ENCODE results near the gene C4B.
"Not testable (repeated sequence)": the region's sequence is repeated elsewhere in the genome, so short reads cannot be mapped to it uniquely, and the experiment has no call there.

Gene C4B

DNA sequence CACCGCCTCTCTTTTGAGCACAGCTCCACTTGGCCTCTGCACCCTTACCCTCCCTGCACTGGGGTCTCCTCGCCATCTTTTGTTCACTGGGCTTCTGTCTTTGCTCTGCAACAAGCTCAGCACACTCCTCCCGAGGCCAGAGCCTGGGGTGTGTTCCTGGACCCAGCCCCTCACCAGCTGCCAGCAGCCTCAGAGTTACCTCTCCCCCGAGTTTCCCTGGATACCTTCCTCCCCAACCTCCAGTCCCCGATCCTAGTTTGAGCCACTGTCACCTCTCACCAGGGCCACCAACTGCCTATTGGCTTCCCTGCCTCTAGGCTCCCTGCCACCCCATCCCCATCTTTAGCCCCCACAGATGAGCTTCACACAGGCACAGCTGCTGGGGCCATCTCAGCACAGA, 36.0 kb downstream of the C4B start:
- DNase-seq (ENCODE audit: low read depth in 2 of 2): no peak

DNA sequence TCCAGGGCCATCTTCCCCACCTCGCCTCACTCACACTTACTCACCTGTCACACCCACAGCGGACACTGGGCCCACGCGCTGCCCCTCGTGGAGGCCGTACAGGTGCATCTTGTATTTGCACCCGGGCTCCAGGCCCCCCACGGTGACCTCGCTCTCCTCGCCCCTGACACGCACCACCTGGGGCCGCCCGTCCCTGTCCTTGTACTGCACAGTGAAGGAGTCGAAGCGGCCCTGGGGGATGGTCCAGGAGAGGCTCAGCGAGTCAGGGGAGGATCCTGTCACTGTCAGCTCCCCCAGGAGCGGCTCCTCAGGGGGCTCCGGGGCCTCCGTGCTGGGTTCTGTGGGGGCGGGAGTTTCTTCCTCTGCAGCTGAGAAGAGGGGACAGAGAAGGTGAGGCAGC, 38.0 kb downstream of the C4B start:
- DNase-seq (ENCODE audit: low read depth in 2 of 2): not testable (repeated sequence)

DNA sequence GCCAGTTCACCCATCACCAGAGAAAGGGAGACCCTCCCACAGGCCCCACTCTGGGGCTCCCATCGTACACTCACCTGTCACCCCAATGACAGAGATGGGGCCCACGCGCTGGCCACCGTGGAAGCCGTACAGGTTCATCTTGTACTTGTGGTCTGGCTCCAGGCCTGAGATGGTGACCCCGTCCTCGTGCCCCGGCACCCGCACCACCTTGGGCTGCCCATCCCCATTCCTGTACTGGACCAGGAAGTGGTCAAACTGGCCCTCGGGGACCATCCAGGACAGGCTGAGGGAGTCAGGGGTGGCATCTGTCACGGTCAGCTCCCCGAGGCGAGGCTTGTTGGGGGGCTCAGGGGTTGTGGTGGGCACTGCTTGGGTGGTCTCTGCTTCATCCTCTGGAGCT, 38.7 kb downstream of the C4B start:
- DNase-seq (ENCODE audit: low read depth in 2 of 2): not testable (repeated sequence)

DNA sequence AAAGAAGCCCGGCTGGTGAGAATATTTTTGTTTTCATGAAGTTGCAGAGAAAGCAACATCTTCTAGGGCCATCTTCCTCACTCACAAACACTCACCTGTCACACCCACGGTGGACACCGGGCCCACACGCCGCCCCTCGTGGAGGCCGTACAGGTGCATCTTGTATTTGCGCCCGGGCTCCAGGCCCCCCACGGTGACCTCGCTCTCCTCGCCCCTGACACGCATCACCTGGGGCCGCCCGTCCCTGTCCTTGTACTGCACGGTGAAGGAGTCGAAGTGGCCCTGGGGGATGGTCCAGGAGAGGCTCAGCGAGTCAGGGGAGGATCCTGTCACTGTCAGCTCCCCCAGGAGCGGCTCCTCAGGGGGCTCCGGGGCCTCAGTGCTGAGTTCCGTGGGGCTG, 41.2 kb downstream of the C4B start:
- DNase-seq (ENCODE audit: low read depth in 2 of 2): not testable (repeated sequence)

DNA sequence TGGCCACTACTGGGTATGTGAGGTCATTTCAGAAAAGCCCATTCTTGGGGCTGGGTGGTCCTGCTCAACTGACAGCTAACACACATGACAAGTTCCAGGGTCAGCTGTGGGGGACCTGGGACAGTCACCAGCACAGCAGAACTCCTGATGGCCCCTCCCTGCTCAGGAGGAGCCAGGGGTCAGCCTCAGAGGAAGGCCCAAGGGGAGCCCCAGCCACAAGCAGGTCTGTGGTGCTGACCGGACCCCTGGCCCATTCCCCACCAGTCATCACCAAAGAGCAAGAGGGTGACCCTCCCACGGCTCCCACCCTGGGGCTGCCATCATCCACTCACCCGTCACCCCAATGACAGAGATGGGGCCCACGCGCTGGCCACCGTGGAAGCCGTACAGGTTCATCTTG, 41.7 kb downstream of the C4B start:
- DNase-seq (ENCODE audit: low read depth in 2 of 2): no peak

DNA sequence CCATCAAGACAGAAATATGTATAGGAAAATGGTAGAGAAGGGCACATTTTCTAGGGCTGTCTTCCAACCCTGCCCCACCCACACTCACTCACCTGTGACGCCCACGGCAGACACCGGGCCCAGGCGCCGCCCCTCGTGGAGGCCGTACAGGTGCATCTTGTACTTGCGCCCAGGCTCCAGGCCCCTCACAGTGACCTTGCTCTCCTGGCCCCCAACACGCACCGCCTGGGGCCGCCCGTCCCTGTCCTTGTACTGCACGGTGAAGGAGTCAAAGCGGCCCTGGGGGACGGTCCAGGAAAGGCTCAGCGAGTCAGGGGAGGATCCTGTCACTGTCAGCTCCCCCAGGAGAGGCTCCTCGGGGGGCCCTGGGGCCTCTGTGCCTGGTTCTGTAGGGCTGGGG, 43.4 kb downstream of the C4B start:
- DNase-seq (ENCODE audit: low read depth in 2 of 2): no peak

DNA sequence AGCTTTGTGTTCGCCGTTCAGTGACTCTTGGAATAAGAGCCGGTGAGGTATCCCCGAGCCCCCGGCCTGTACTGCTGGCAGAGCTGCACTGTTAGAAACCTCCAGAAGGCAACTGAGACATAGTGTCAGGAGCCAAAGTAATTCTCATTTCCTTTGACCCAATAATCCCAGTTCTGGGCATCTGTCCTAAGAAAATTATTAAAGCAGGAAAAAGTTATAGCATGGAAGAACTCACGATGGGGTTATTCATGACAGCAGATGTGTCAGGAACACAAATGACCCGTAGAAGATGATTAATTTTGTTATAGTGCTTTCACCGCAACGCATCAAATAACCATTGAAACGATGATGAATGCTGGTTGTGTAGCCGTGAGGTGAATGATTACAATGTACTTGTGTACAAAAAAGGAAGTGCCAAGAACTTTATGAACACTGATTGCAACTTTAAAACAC, 43.9 kb downstream of the C4B start:
- no peak for DNase-seq (ENCODE audit: low read depth in 2 of 2)

DNA sequence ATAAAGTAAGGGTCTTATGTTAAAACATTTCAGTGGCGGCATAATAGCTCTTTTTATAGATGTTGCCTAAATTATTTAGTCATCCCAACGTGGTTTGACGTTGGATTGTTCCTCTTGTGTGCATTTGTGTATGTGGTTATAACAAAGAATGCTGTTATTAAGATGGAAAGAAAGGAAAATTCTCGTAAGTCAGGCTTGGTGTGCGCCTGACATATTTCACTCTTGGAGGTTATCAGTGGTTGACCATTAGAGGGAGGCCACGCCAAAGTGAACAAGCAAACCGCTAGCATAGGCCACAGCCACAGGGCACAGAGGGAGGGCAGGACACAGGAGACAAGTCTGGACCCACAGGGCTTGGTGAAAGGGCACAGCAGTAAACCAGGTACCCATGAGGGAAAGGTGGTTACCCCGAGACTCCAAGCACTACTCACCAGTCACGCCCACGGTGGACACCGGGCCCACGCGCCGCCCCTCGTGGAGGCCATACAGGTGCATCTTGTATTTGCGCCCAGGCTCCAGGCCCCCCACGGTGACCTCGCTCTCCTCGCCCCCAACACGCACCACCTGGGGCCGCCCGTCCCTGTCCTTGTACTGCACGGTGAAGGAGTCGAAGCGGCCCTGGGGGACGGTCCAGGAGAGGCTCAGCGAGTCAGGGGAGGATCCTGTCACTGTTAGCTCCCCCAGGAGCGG, 46.5 kb downstream of the C4B start:
- no peak for DNase-seq (ENCODE audit: low read depth in 2 of 2)

DNA sequence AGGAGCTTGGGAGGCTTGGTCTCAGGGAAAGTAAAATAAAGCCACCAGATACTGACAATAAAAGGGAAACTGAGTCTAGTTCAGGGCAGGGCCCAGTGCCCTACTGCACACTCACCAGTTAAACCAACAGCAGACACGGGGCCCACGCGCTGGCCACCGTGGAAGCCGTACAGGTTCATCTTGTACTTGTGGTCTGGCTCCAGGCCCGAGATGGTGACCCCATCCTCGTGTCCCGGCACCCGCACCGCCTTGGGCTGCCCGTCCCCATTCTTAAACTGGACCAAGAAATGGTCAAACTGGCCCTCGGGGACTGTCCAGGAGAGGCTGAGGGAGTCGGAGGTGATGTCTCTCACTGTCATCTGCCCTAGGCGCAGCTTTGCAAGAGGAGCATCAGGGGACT, 50.1 kb downstream of the C4B start:
- no peak for DNase-seq (ENCODE audit: low read depth in 2 of 2)

DNA sequence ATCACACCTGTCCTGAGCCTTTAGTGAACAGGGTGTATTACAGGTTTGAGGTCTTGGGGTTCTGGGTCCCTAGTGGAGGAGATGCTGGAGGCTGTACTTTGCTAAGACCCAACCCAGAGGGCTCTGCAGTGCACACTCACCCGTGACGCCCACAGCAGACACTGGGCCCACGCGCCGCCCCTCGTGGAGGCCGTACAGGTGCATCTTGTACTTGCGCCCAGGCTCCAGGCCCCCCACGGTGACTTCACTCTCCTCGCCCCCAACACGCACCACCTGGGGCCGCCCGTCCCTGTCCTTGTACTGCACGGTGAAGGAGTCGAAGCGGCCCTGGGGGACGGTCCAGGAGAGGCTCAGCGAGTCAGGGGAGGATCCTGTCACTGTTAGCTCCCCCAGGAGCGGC, 52.9 kb downstream of the C4B start:
- DNase-seq (ENCODE audit: low read depth in 2 of 2): not testable (repeated sequence)

DNA sequence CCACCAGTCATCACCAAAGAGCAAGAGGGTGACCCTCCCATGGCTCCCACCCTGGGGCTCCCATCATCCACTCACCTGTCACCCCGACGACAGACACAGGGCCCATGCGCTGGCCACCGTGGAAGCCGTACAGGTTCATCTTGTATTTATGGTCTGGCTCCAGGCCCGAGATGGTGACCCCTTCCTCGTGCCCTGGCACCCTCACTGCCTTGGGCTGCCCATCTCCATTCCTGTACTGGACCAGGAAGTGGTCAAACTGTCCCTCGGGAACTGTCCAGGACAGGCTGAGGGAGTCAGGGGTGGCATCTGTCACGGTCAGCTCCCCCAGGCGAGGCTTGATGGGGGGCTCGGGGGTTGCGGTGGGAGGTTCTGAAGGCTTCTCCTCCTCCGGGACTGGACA, 53.7 kb downstream of the C4B start:
- not testable (repeated sequence) for DNase-seq (ENCODE audit: low read depth in 2 of 2)

DNA sequence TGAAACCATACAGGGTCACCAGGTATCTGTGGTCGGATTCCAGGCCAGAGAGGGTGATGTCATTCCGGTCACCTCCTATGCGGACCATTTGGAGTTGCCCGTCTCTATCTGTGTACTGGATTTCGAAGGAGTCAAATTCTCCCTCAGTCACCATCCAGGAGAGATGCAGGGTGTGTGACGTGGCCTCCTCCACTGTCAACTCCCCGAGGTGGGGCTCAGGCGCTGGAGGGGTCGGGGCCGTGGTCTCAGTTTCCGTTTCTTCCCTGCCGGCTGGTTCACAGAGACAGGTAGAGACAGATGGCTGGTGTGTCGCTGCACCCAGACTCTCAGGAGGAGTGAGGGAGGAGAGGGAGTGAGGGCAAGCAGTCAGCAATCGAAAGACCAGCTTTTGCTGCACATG, 54.3 kb downstream of the C4B start:
- DNase-seq (ENCODE audit: low read depth in 2 of 2): no peak

DNA sequence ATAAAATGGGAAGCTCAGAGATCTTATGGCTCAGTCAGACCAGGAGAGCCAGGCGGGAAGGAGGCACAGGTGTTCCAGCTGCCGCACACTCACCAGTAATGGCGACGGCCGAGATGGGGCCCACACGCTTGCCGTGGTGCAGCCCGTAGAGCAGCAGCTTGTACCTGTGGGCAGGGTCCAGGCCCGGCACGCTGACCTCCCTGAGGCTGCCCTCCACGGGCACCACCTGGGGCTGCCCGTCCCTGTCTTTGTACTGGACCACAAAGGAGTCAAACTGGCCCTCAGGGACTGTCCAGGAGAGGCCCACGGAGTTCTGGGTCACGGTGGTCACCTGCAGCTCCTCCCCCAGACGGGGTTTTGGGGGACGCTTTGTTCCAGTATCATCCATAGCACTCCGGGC, 54.9 kb downstream of the C4B start:
- no peak for DNase-seq (ENCODE audit: low read depth in 2 of 2)

DNA sequence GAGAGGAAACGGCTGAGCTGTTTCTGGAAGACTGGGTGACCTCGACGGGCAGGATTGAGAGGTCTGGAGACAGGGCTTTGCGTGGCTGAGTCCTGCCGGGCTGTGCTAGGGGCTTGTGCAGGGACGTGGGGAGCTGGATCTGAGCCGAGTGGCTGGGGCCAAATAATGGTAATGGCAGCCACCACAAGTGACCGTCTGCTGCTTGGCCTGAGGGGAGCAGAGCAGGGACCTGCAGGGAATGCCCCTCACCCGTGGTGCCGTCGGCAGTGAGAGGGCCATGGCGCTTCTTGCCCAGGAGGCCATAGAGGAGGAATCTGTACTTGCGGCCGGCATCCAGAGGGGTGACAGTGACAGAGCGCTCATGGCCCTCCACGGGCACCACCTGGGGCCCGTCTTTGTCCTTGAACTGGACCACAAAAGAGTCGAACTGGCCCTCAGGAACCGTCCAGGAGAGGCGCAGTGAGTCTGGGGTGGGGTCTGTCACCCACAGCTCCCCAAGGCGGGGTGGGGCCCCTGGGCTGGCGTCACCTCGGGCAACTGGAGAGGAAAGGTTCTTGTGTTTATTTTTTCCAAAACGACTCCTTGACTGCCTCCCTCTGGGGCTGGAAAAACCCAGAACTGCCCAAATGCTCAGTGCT, 55.4 kb downstream of the C4B start:
- no peak for DNase-seq (ENCODE audit: low read depth in 2 of 2)

DNA sequence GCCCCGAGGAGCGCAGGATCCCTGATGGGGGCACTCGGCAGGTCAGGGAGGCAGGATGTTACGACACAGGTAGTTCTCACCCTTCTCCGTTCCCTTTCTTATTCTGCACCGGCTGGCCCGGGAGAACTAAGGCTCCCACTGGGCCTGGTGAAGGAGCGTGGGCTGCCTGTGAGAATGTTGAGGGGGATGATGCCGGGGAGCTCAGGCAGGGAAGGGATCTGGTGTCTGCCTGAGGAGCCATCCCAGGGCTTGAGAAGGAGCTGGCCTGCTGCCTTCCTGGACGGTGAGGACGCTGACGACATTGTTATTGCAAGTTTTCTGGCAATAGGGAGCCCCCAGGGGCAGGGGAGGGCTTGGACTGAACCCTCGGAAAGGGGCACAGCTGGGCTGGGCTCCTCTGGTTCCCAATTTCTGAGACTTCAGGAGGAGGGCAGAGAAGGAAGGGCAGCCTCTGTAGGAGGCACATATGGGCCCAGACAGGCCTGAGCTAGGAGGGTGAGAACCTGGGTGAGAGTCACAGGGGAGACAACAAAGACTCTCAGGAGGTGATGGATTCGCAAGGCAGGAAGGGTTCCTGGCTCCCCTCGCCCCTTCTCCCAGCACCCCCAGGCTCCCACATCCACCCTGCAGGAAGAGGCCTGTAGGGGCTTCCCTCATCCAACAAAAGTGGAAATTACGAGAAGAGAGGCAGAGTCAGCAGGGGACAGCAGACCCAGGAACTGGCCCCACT, 56.4 kb downstream of the C4B start:
- no peak for DNase-seq (ENCODE audit: low read depth in 2 of 2)

DNA sequence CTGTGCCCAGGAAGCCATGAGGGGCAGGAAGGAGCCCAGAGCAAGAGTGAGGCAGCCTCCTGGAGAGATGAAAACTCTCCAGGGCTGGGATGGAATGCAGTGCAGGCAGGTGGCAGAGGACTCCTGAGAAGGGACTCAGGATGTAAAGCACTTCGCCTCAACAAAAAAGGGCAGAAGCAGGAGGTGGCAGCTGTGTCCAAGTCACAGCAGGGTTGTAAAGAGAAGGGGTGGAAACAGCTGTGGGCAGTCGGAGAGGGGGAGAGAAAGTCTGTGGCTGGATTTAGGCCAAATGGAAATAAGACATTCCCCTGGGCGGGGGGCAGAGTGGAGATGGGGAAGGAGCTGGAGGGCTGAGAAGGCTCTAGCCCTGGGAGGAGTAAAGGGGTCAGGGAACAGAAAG, 58.5 kb downstream of the C4B start:
- DNase-seq (ENCODE audit: low read depth in 2 of 2): no peak

DNA sequence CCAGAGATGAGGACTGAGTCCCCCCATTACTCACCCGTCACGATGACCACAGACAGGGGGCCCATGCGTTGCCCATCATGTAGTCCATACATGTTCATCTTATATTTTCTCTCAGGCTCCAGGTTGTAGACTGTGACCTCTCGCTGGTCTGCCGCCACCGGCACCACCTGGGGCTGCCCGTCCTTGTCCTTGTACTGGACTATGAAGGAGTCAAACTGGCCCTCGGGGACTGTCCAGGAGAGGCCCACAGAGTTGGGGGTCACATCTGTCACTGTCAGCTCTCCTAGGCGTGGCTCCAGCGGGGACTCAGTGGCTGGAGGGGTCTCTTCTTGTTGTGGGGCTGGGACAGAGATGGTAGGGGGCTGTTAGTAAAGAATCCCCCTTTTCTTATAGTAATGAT, 59.0 kb downstream of the C4B start:
- DNase-seq (ENCODE audit: low read depth in 2 of 2): no peak

DNA sequence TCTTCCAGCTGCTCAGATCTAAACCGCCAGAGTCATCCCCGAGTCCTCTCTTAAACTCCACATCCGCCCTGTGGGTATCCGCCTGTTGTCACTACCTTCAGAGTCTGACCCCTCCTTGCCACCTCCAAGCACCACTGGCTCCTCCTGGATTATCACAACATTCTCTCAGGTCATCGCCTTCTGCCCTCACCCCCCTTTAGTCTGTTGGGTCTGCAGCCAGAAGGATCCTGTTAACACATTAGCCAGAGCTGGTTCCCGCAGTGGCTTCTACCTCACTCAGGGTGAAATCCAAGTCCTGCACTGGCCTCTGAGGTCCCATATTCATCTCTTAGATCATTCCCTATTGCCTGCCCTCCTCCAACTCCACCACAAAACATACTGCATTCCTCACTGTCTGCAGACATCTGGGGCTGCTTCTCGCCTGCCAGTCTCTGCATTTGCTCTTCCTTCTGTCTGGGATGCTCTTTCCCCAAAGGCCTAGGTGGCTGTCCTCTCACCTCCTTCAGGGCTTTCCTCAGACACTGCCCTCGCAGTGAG, 60.5 kb downstream of the C4B start:
- no peak for DNase-seq (ENCODE audit: low read depth in 2 of 2)

DNA sequence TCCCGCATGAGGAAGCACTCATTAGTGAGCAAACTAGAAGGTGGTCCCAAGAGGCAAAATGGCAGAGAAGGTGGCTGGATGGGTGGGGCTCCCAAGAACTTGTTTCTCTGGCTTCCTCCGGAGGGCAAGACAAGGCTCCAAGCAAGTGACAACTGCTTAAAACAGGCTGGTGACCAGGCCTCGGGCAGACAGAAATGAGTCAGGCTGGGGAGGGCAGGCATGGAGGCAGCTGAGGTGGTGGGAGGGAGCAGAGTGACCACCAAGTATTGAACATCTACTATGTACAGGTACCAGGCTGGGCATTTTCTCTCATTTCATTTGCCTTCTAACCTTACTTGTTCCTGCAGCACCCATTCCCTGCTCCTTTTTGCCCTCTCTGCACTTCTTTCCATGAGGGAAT, 61.2 kb downstream of the C4B start:
- DNase-seq (ENCODE audit: low read depth in 2 of 2): no peak

DNA sequence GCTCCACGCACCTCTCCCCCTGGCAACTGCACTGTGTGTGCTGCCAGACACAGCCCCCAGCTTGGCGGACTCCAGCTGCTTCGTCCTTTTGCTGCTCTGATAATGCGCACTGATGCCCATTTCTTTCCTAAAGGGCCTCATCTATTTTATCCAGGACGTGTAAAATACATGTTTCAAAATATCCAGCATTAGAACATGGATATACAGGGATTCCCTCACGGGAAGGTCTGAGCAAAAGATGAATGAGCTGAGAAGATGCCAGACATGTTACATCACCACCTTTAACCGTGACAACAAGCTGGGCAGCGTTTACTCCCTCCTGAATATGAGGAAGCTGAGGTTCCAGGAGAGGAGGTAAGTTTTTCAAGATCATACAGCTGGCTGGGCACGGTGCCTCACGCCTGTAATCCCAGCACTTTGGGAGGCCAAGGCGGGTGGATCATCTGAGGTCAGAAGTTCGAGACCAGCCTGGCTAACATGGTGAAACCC, 61.8 kb downstream of the C4B start:
- DNase-seq (ENCODE audit: low read depth in 2 of 2): no peak

DNA sequence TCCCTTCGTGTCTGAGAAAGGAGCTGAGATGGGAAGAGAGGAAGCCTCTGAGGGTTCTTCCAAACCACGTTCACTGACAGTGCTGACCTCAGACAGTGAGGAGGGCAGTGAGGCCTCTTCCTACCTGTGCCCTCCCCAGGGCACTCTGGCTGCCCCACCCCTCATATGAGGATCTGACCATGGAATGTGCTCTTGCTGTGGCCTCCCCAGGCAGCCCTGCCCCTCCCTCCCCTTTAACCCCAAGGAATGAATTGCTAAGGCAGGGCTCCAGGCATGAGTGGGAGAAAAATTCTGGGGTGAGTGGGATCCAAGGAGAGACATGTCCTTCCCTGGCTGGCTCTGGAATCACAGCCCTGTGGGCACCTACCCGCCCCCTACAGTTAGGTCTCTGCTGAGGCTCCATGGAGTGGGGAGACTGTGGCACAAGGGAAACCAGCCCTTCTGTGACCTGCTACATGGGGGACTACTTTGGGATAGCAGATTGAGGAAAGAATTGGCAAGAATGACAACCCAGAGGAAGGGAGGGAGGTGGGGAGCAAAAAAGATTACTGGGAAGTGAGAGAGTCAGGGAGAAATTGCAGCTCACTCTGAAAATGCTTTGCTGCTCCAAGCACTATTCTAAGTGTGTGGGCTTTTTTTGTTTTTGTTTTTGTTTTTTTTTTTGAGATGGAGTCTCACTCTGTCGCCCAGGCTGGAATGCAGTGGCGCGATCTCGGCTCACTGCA, 65.1 kb downstream of the C4B start:
- no peak for DNase-seq (ENCODE audit: low read depth in 2 of 2)
